ACC112 (cell line): ENCODE measurements around the gene IRX2.

Source experiments
- H2AFZ ChIP-seq: fragments of 200-600 bp; sonication (generic); one replicate; pipeline ENCODE4 v1.6.0; 2017; ENCODE audit warnings: antibody characterized with exemption, low read length; ENCODE audit not compliant: unreplicated experiment
- H3K27ac ChIP-seq: fragments of 200-600 bp; sonication (generic); 2 replicates; pipeline ENCODE4 v1.5.1; 2014; ENCODE audit warnings: low read depth, mild to moderate bottlenecking, antibody characterized with exemption, low read length, moderate library complexity
- H3K27me3 ChIP-seq: fragments of 200-600 bp; sonication (generic); 2 replicates; pipeline ENCODE4 v1.6.1; 2014; ENCODE audit warnings: mild to moderate bottlenecking, antibody characterized with exemption, low read length, moderate library complexity, mixed read lengths; ENCODE audit not compliant: insufficient read depth
- H3K36me3 ChIP-seq: fragments of 200-600 bp; sonication (generic); 2 replicates; pipeline ENCODE4 v1.6.1; 2016; ENCODE audit warnings: mild to moderate bottlenecking, antibody characterized with exemption, low read length, moderate library complexity, mixed read lengths; ENCODE audit not compliant: insufficient read depth
- H3K4me1 ChIP-seq: fragments of 200-600 bp; sonication (generic); one replicate; pipeline ENCODE4 v1.6.1; 2016; ENCODE audit warnings: low read length, mixed read lengths; ENCODE audit not compliant: insufficient read depth, unreplicated experiment, control insufficient read depth
- H3K4me3 ChIP-seq: fragments of 200-600 bp; sonication (generic); 2 replicates; pipeline ENCODE4 v1.5.1; 2014; ENCODE audit warnings: mild to moderate bottlenecking, low read depth, low read length
- H3K79me2 ChIP-seq: fragments of 200-600 bp; sonication (generic); one replicate; pipeline ENCODE4 v1.6.0; 2016; ENCODE audit warnings: low read length; ENCODE audit not compliant: control insufficient read depth, unreplicated experiment, insufficient read depth

IRX2 gene

GRCh38 chr5:2702096-2702879 lies 49.2 kb downstream of the IRX2 start:
- Histone ChIP-seq H3K27ac (no peak overlapping the region), H3K4me3 (no peak overlapping the region), H3K79me2 (no peaks in the 10 kb centered on the region), H3K27me3 (no peaks in the 10 kb centered on the region), H3K4me1 (no peaks in the 10 kb centered on the region), H3K36me3 (no peaks in the 10 kb centered on the region), H2AFZ (no peak overlapping the region)

- Histone ChIP-seq H3K4me1 (no peaks in the 10 kb centered on the region), H2AFZ (no peak overlapping the region), H3K79me2 (no peaks in the 10 kb centered on the region), H3K27ac (no peak overlapping the region), H3K27me3 (no peaks in the 10 kb centered on the region), H3K4me3 (no peak overlapping the region), H3K36me3 (no peaks in the 10 kb centered on the region)
Measured at GRCh38 chr5:2701592-2701991, 49.9 kb downstream of the IRX2 start.

- no peaks in the 10 kb centered on the region for H3K4me1 ChIP-seq
- no peak overlapping the region for H3K27ac ChIP-seq
- no peaks in the 10 kb centered on the region for H3K27me3 ChIP-seq
- no peak overlapping the region for H2AFZ ChIP-seq
- no peak overlapping the region for H3K4me3 ChIP-seq
- H3K79me2 ChIP-seq: no peaks in the 10 kb centered on the region
- H3K36me3 ChIP-seq: no peaks in the 10 kb centered on the region
Measured at GRCh38 chr5:2700876-2701275, 50.6 kb downstream of the IRX2 start.

- H3K4me1 ChIP-seq: no peaks in the 10 kb centered on the region
- H3K27me3 ChIP-seq: no peaks in the 10 kb centered on the region
- H3K4me3 ChIP-seq: no peak overlapping the region
- no peak overlapping the region for H2AFZ ChIP-seq
- no peaks in the 10 kb centered on the region for H3K36me3 ChIP-seq
- H3K27ac ChIP-seq: no peak overlapping the region
- no peaks in the 10 kb centered on the region for H3K79me2 ChIP-seq
Measured at GRCh38 chr5:2699686-2700085, 51.8 kb downstream of the IRX2 start.

GRCh38 chr5:2699231-2699630 lies 52.2 kb downstream of the IRX2 start:
- Histone ChIP-seq H3K79me2 (no peaks in the 10 kb centered on the region), H3K27me3 (no peaks in the 10 kb centered on the region), H3K27ac (no peak overlapping the region), H3K4me3 (no peak overlapping the region), H3K4me1 (no peaks in the 10 kb centered on the region), H2AFZ (no peak overlapping the region), H3K36me3 (no peaks in the 10 kb centered on the region)

- Histone ChIP-seq H3K4me1 (no peaks in the 10 kb centered on the region), H3K4me3 (no peak overlapping the region), H3K27ac (no peak overlapping the region), H3K79me2 (no peaks in the 10 kb centered on the region), H2AFZ (no peak overlapping the region), H3K36me3 (no peaks in the 10 kb centered on the region), H3K27me3 (no peaks in the 10 kb centered on the region)
Measured at GRCh38 chr5:2698581-2698980, 52.9 kb downstream of the IRX2 start.

- Histone ChIP-seq H3K27me3 (no peaks in the 10 kb centered on the region), H3K27ac (no peak overlapping the region), H3K79me2 (no peaks in the 10 kb centered on the region), H2AFZ (no peak overlapping the region), H3K4me1 (no peaks in the 10 kb centered on the region), H3K4me3 (no peak overlapping the region), H3K36me3 (no peaks in the 10 kb centered on the region)
Measured at GRCh38 chr5:2697446-2698200, 53.9 kb downstream of the IRX2 start.

GRCh38 chr5:2697041-2697440 lies 54.4 kb downstream of the IRX2 start:
- no peak overlapping the region for H2AFZ ChIP-seq
- H3K4me3 ChIP-seq: no peak overlapping the region
- no peaks in the 10 kb centered on the region for H3K4me1 ChIP-seq
- H3K27ac ChIP-seq: no peak overlapping the region
- H3K36me3 ChIP-seq: no peaks in the 10 kb centered on the region
- no peaks in the 10 kb centered on the region for H3K79me2 ChIP-seq
- H3K27me3 ChIP-seq: no peaks in the 10 kb centered on the region
